Osteoblast (primary cell): ENCODE measurements around the gene CCDC175. TPM values are rescaled to one million over a fixed set of nuclear protein-coding genes. Genes with fewer than 3 reads are reported as not detected.

ENCODE experiments used
- DNase-seq: peaks from one replicate; pipeline ENCODE4 v3.0.0; 2011; ENCODE audit warnings: low spot score, mixed read lengths; ENCODE audit not compliant: insufficient read length; ENCODE audit errors: missing footprints
- H2AFZ ChIP-seq: 2 replicates; pipeline ENCODE4 v1.6.0; 2011; ENCODE audit warnings: mild to moderate bottlenecking, low read length
- H3K27ac ChIP-seq: 2 replicates; pipeline ENCODE4 v1.5.1; 2011; ENCODE audit warnings: mild to moderate bottlenecking, low read depth, low read length, moderate library complexity
- H3K27me3 ChIP-seq: 2 replicates; pipeline ENCODE4 v1.6.0; 2012; ENCODE audit warnings: mild to moderate bottlenecking, control low read depth, inconsistent platforms, low read length, moderate library complexity; ENCODE audit not compliant: insufficient read depth
- H3K36me3 ChIP-seq: 2 replicates; pipeline ENCODE4 v1.5.1; 2011; ENCODE audit warnings: mild to moderate bottlenecking, low read length, control low read depth, moderate library complexity; ENCODE audit not compliant: insufficient read depth
- H3K4me1 ChIP-seq: 2 replicates; pipeline ENCODE4 v1.5.1; 2011; ENCODE audit warnings: mild to moderate bottlenecking, low read length, control low read depth, moderate library complexity; ENCODE audit not compliant: insufficient read depth
- H3K4me2 ChIP-seq: 2 replicates; pipeline ENCODE4 v1.6.0; 2011; ENCODE audit warnings: mild to moderate bottlenecking, low read length; ENCODE audit not compliant: insufficient read depth
- H3K4me3 ChIP-seq: fragments of 200-600 bp; sonication (generic); 3 replicates; pipeline ENCODE4 v1.5.1; 2012; ENCODE audit warnings: mild to moderate bottlenecking, low read length, inconsistent platforms; ENCODE audit not compliant: insufficient read depth
- H3K79me2 ChIP-seq: 2 replicates; pipeline ENCODE4 v1.6.0; 2012; ENCODE audit warnings: mild to moderate bottlenecking, low read length, control low read depth, inconsistent platforms; ENCODE audit not compliant: insufficient read depth
- H3K9me3 ChIP-seq: 2 replicates; pipeline ENCODE4 v1.5.1; 2011; ENCODE audit warnings: low read depth, low read length, control low read depth
- H4K20me1 ChIP-seq: 2 replicates; pipeline ENCODE4 v1.6.0; 2012; ENCODE audit warnings: mild to moderate bottlenecking, low read length, control low read depth; ENCODE audit not compliant: insufficient read depth
- total RNA-seq: library from RNA; depleted of rRNA; stranded (reverse); fragments of >200 nt; gene quantifications from 2 replicates; pipeline ENCODE4 v1.2.3, GENCODE V29; 2012
- TF ChIP-seq, protein P1 (sequence below): IDR thresholded peaks from 2 replicates; pipeline ENCODE4 v1.5.1; 2011; ENCODE audit warnings: mild to moderate bottlenecking, low read depth, low read length, moderate library complexity; ENCODE audit errors: extremely low read depth

The CCDC175 gene
- total RNA-seq, 1 donor = not detected

DNA sequence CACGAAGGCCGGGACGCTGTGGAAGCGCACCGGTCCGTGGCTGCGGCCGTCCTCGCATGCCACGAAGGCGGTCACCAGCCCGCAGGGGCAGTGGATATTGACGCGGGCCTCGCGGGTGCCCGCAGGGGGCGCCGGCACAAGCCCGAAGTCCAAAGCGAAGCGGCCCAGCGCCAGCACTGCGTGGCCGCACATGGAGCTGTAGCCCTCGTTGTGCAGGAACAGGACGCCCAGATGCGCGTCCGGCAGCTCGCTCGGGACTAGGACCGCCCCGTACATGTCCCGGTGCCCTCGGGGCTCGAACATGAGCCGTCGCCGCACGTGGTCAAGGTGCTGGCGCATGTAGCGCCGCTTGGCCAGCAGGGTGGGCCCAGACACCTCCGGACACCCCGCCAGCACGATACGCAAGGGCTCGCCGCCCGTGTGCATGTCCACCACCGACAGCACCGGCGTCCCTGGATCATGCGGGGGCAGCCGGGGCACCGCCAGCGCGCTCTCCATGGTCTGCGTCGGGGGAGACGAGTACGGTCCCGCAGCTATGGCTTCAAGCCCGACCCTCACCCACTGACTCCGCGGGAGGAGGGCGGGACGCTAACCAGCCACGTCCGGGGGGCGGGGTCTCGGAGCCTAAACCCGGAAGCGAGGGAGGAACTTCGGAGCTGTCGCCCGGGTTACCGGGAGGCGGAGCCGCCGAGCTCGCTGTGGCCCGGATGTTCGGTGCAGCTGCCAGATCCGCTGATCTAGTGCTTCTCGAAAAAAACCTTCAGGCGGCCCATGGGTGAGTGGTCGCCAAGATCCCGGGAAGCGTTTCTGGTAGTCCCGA, 92.6 kb downstream of the CCDC175 start, which contains the start of the genes JKAMP and L3HYPDH:
JKAMP (plus strand) TSS at position 699 of the 820 bp plus-strand sequence; CDS start at position 772, 73 bp downstream.
L3HYPDH (minus strand) TSS at position 590 of the 820 bp plus-strand sequence; CDS start at position 498, 92 bp downstream.
- H3K27me3 ChIP-seq = no peaks in the 10 kb centered on the region
- H2AFZ ChIP-seq = peak within 1 kb of the TSS; percentile 82
- H3K27ac ChIP-seq = peak within 1 kb of the TSS; percentile 97
- H3K79me2 ChIP-seq = peaks cover 79% of the 10 kb centered on the region
- peak; percentile 96 for DNase-seq
- peaks cover 16% of the 10 kb centered on the region for H4K20me1 ChIP-seq
- peaks cover 18% of the 10 kb centered on the region for H3K36me3 ChIP-seq
- H3K9me3 ChIP-seq = no peaks in the 10 kb centered on the region
- H3K4me1 ChIP-seq = peaks cover 46% of the 10 kb centered on the region
- H3K4me3 ChIP-seq = peak within 1 kb of the TSS; percentile 80
- H3K4me2 ChIP-seq = peak within 1 kb of the TSS; percentile 88
- TF ChIP-seq, protein P1, sequence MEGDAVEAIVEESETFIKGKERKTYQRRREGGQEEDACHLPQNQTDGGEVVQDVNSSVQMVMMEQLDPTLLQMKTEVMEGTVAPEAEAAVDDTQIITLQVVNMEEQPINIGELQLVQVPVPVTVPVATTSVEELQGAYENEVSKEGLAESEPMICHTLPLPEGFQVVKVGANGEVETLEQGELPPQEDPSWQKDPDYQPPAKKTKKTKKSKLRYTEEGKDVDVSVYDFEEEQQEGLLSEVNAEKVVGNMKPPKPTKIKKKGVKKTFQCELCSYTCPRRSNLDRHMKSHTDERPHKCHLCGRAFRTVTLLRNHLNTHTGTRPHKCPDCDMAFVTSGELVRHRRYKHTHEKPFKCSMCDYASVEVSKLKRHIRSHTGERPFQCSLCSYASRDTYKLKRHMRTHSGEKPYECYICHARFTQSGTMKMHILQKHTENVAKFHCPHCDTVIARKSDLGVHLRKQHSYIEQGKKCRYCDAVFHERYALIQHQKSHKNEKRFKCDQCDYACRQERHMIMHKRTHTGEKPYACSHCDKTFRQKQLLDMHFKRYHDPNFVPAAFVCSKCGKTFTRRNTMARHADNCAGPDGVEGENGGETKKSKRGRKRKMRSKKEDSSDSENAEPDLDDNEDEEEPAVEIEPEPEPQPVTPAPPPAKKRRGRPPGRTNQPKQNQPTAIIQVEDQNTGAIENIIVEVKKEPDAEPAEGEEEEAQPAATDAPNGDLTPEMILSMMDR = peak; percentile 47

- peak; percentile 66 for DNase-seq
- Histone ChIP-seq H2AFZ (peak overlapping the region; percentile 82), H3K4me1 (peaks cover 46% of the 10 kb centered on the region), H3K4me2 (peak overlapping the region; percentile 88), H4K20me1 (peaks cover 17% of the 10 kb centered on the region), H3K27ac (peak overlapping the region; percentile 97), H3K27me3 (no peaks in the 10 kb centered on the region), H3K79me2 (peaks cover 78% of the 10 kb centered on the region), H3K36me3 (peaks cover 18% of the 10 kb centered on the region), H3K4me3 (peak overlapping the region; percentile 80), H3K9me3 (no peaks in the 10 kb centered on the region)
- TF ChIP-seq, protein P1 = no peak
Observed at GRCh38 chr14:59483363-59483762, 93.2 kb downstream of the CCDC175 start.

GRCh38 chr14:59482541-59483331, 93.9 kb downstream of the CCDC175 start:
- peak; percentile 86 for DNase-seq
- Histone ChIP-seq H3K27ac (peak overlapping the region; percentile 97), H3K9me3 (no peaks in the 10 kb centered on the region), H3K27me3 (no peaks in the 10 kb centered on the region), H3K4me2 (peak overlapping the region; percentile 88), H3K36me3 (peaks cover 18% of the 10 kb centered on the region), H2AFZ (no peak overlapping the region), H4K20me1 (peaks cover 17% of the 10 kb centered on the region), H3K4me1 (peaks cover 46% of the 10 kb centered on the region), H3K4me3 (peak overlapping the region; percentile 80), H3K79me2 (peaks cover 77% of the 10 kb centered on the region)
- TF ChIP-seq, protein P1 = peak; percentile 13
